NCI-H1417 (cell line): ENCODE measurements around the gene DDX41.
"Not testable (repeated sequence)": the region's sequence is repeated elsewhere in the genome, so short reads cannot be mapped to it uniquely, and the experiment has no call there.

Experiments used
- DNase-seq, 3 experiments: peaks; one replicate each; lab custom pipeline; 2025; lab: John Stamatoyannopoulos, UW

The DDX41 gene

GRCh38 chr5:177537389-177538361 is 20.9 kb upstream of the DDX41 start:
- DNase-seq, result no peak

GRCh38 chr5:177536386-177536785 is 19.6 kb upstream of the DDX41 start:
- DNase-seq, result no peak

- DNase-seq, result no peak
Observed at GRCh38 chr5:177535125-177535524, 18.4 kb upstream of the DDX41 start.

DNA sequence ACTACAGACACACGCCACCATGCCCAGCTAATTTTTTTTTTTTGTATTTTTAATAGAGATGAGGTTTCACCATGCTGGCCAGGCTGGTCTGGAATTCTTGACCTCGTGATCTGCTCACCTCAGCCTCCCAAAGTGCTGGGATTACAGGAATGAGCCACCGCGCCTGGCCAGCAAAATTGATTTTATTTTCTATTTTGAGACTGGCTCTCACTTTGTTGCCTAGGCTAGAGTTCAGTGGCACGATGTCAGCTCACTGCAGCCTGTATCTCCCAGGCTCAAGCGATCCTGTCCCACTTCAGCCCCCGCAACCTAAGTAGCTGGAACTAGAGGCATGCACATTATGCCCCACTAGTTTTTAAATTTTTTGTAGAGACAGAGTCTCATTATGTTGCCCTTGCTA is 17.7 kb upstream of the DDX41 start:
- not testable (repeated sequence) for DNase-seq

DNA sequence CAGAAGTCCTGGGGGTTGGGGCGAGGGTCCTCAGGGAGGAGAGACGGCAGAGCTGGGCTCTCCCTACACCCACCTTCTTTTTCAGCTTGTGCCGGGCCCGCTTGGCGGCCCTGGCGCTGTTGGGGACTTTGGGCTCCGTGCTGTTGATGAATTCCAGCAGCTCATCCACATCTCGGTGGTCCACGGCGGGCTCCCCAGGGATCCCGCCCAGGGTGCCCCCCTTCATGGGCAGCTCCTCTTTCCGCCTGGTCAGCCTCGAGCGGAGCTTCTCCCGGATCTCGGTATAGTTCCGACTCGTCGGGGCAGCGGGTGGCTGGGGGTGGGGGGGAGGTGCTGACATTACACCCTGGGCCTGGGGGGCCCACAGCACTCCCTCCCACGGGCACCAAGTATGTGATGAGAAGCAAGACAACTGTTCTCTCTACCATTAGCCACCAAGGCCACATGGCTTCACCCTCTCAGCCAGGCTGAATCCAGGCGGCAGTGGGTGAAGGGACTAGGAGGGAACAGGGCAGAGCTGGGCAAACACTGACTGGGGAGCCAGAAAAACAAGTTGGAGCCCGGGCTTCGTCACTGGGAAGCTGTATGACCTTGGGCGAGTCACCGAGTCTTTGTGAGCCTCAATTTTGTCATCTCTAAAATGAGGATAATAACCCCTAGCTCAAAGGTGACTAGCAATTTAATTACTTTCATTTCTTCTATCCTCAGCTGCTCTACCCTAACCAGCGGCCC is 14.6 kb upstream of the DDX41 start:
- no peak for DNase-seq

GRCh38 chr5:177530638-177531037 is 13.9 kb upstream of the DDX41 start:
- no peak for DNase-seq

DNA sequence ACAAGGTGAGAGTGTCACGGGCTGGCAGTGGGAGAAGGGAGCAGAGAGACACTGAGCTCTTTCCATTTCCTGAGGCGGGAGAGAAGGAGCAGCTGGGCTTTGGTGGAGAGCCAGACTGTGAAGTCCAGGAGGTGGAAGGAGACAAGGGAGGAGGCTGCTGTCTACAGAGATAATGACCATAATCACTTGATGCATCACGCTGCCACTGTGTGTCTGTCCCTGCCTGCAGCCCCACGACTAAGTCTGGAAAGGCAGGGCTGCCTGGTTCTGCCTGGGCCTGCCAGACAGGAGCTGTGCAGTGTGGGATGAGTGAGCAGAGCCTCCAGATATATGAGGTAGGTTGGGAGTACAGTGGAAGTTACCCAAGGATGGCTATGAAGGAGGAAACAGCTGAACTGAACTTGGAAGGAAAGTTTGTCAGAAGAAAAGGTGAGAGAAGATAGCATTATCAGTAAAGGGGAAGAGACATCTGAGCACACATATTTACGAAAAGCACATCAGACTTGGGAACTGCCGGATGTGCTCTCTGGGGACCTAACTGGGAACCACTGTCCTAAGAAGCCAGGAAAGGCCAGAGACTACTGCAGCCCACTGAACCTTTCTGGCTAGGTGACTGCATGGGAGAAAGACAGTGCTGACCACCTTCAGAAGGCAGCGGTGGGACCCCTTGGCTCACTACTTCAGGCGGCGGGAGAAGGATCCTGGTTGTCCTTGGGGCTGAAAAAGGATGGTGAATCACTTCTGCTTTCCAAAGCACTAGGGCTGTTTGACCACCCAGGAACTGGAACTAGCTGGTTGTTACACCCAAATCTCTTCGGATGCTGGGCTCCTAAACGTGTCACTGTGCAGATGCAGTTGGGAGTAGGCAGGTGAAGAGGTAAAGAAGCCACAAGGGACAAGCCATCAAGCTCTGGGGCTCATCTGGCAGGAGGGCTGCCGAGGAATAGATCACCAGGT is 12.8 kb upstream of the DDX41 start:
- DNase-seq, result no peak

DNA sequence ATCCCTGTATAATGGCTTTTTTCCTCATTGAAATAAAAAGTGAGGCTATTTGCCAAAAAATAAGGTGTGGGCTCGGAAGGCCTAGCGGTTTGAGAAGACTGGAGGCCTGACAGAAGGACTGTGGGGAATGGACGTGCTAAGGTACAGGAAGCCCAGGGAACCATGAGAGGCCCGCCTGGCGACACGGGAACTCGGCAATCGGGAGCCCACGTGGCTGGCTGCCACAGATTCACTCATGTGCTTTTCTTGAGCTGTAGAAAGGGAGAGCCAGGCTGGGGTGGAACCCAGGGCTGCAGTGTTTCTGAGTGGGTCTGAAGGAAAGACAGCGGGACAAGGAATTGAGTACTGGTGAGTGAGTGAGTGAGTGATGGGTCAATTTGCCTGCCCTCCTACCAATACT is 11.9 kb upstream of the DDX41 start:
- no peak for DNase-seq

- no peak for DNase-seq
Observed at GRCh38 chr5:177527595-177527994, 10.8 kb upstream of the DDX41 start.

GRCh38 chr5:177526791-177527190 is 10.0 kb upstream of the DDX41 start:
- DNase-seq, result no peak

- no peak for DNase-seq
Observed at GRCh38 chr5:177526191-177526590, 9.4 kb upstream of the DDX41 start.

- DNase-seq, result no peak
Observed at GRCh38 chr5:177524941-177525655, 8.3 kb upstream of the DDX41 start.

GRCh38 chr5:177524539-177524900 is 7.8 kb upstream of the DDX41 start:
- no peak for DNase-seq

GRCh38 chr5:177523711-177524538 is 7.2 kb upstream of the DDX41 start:
- DNase-seq, result no peak

DNA sequence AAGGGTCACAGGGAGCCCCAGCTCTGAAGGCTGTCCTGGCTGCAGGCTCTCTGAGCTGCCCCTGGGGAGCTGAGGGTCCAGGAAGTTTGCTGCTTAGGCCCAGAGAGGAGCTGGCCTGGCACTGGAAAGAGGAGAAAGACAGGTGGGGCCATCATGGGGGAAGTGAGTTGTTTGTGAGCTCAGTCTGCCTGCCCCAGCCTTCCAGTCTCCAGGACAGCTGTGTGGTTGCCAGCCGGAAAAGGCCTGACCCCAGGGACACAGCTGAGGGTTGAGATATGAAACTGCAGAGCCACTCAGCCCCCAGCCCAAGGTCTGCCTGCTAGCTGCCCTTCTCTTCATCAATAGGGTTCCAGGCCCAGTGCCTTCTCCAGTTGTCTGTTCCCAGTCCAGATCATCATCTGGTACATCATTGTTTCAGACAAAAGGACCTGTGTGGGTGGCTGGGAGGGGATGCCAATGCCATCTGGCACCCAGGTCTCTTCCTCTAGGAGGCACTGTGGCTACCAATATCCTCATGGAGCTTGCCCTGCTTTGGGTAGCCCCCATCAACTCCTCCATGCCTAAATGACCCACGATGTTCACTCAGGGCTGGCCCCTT is 4.3 kb upstream of the DDX41 start:
- DNase-seq, result no peak

DNA sequence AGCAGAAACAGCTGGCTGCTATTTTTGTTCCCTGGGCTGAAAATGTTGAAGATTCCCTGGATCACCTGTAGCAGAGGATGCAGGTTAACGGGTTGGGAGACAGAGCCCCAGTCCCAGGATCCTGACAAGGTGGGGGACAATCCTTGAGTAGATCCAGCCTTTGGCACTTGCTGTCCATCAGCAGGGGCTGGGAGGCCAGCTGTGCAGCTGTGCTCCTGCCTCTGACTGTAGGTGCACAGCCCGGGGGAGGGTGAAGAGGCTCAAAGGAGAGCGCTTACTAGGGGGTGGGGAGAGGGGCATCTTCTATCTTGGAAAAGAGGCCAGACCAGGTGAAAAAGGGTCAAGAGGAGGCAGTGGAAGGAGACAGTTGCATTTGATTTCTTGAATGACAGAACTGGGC is 3.5 kb upstream of the DDX41 start:
- DNase-seq, result no peak

DNA sequence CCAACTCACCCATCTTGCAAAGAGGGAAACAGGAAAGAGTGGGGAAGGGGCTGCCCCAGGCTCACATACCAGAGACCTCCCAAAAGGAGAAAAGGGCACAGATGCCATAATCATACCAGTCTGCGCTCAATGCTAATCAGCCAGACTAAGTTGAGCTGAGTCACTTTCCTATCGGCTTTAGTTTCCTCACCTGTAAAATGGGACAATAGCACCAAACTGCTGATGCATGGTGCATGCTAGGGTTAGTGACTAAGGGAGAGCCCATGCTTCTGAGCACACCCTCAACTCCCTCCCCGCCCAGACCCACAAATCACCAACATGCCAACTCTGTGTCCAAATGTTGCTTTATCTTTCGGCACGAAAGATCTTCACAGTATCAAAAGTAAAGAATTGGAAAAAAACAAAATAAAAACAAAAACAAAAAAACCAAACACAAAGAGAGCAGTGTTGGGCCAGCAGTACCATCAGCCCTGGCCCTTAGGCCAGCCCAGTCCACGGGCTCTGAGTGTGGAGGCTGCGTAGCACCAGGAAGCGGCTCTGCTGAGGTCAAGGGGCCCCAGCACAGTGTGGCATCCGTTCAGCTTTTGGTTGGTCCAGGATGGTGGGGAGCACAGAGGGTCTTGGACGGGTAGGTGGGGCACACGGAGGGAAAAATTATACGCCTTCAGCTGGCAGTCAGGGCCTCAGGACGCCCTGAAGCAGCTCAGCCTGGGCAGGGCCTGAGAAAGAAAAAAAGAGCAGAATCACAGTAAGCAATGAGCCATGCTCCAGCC is 2.9 kb upstream of the DDX41 start:
- no peak for DNase-seq

GRCh38 chr5:177515580-177515979 is 1.2 kb downstream of the DDX41 start:
- no peak for DNase-seq

DNA sequence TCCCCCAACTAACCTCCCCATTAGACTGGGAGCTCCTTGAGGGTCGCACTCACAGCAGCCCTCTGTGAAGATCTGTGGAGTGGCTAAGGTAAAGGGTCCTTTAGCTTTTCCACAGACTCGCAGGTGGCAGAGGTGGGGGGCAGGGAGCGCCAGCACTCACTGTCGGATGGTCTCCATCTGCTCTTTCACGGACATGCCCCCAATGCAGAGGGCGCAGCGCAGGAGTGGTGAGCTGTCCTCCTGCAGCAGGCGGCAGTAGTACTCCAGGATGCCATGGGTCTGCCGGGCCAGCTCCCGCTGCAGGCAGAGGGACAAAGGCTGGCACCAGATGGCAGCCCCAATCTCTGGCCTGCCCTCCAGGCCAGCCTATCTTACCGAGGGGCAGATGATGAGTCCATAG is 2.2 kb downstream of the DDX41 start:
- no peak for DNase-seq
